GM21360 (cell line): ENCODE data around the gene ALPK3.
"Not testable (repeated sequence)": the region's sequence is repeated elsewhere in the genome, so short reads cannot be mapped to it uniquely, and the experiment has no call there.

ENCODE experiments used
- ATAC-seq: cut with Tn5 transposase; IDR thresholded peaks from one replicate; pipeline ENCODE4 v1.9.1; 2021; ENCODE audit warnings: mild to moderate bottlenecking, moderate library complexity; ENCODE audit not compliant: unreplicated experiment

The ALPK3 gene

GRCh38 chr15:84844964-84845363 lies 27.8 kb downstream of the ALPK3 start:
- ATAC-seq = no peak

- not testable (repeated sequence) for ATAC-seq
Observed at GRCh38 chr15:84845631-84846030, 28.5 kb downstream of the ALPK3 start.

- ATAC-seq = no peak
Observed at GRCh38 chr15:84846269-84846668, 29.1 kb downstream of the ALPK3 start.

GRCh38 chr15:84847382-84847781 lies 30.2 kb downstream of the ALPK3 start:
- no peak for ATAC-seq

- no peak for ATAC-seq
Observed at GRCh38 chr15:84852212-84852611, 35.1 kb downstream of the ALPK3 start.

GRCh38 chr15:84855136-84855535 lies 38.0 kb downstream of the ALPK3 start:
- ATAC-seq = no peak

GRCh38 chr15:84855765-84856164 lies 38.6 kb downstream of the ALPK3 start:
- ATAC-seq = no peak

GRCh38 chr15:84856731-84857417 lies 39.7 kb downstream of the ALPK3 start:
- ATAC-seq = no peak

GRCh38 chr15:84857418-84858004 lies 40.4 kb downstream of the ALPK3 start:
- no peak for ATAC-seq

- ATAC-seq = no peak
Observed at GRCh38 chr15:84858231-84858630, 41.1 kb downstream of the ALPK3 start.

- ATAC-seq = no peak
Observed at GRCh38 chr15:84859144-84859543, 42.0 kb downstream of the ALPK3 start.

- no peak for ATAC-seq
Observed at GRCh38 chr15:84859651-84860050, 42.5 kb downstream of the ALPK3 start.

GRCh38 chr15:84861781-84862180 lies 44.6 kb downstream of the ALPK3 start:
- no peak for ATAC-seq

- no peak for ATAC-seq
Observed at GRCh38 chr15:84862214-84862975, 45.2 kb downstream of the ALPK3 start.

GRCh38 chr15:84863565-84864443 lies 46.6 kb downstream of the ALPK3 start:
- ATAC-seq = no peak

GRCh38 chr15:84864444-84864795 lies 47.3 kb downstream of the ALPK3 start:
- ATAC-seq = no peak

GRCh38 chr15:84865074-84865569 lies 48.0 kb downstream of the ALPK3 start:
- no peak for ATAC-seq

GRCh38 chr15:84868037-84868880 lies 51.1 kb downstream of the ALPK3 start:
- no peak for ATAC-seq

- ATAC-seq = no peak
Observed at GRCh38 chr15:84869510-84869909, 52.4 kb downstream of the ALPK3 start.

- ATAC-seq = no peak
Observed at GRCh38 chr15:84871428-84871985, 54.4 kb downstream of the ALPK3 start.
